TTC549 (cell line): ENCODE data around the gene CCDC136.

Experiments
- FAIRE-seq: peaks from 2 replicates; lab custom pipeline; 2012; peaks lifted over from hg19 to GRCh38; lab: Jason Lieb, UNC

CCDC136 gene

GRCh38 chr7:128807191-128807590 is 15.4 kb downstream of the CCDC136 start:
- FAIRE-seq, result no peak

GRCh38 chr7:128809363-128809762 is 17.6 kb downstream of the CCDC136 start:
- FAIRE-seq, result no peak

GRCh38 chr7:128810473-128810872 is 18.7 kb downstream of the CCDC136 start:
- no peak for FAIRE-seq

GRCh38 chr7:128810997-128811396 is 19.2 kb downstream of the CCDC136 start:
- no peak for FAIRE-seq

- no peak for FAIRE-seq
Observed at GRCh38 chr7:128811631-128812430, 20.1 kb downstream of the CCDC136 start.

GRCh38 chr7:128812514-128813168 is 20.9 kb downstream of the CCDC136 start:
- FAIRE-seq, result no peak

- FAIRE-seq, result no peak
Observed at GRCh38 chr7:128814499-128814898, 22.7 kb downstream of the CCDC136 start.

- FAIRE-seq, result no peak
Observed at GRCh38 chr7:128815289-128815942, 23.6 kb downstream of the CCDC136 start.

GRCh38 chr7:128818694-128819093 is 26.9 kb downstream of the CCDC136 start:
- no peak for FAIRE-seq

GRCh38 chr7:128821724-128822123 is 30.0 kb downstream of the CCDC136 start:
- no peak for FAIRE-seq

- no peak for FAIRE-seq
Observed at GRCh38 chr7:128826512-128826911, 34.7 kb downstream of the CCDC136 start.

- FAIRE-seq, result no peak
Observed at GRCh38 chr7:128826916-128827247, 35.1 kb downstream of the CCDC136 start.

GRCh38 chr7:128827248-128827958 is 35.6 kb downstream of the CCDC136 start:
- FAIRE-seq, result no peak

- FAIRE-seq, result no peak
Observed at GRCh38 chr7:128827971-128828711, 36.4 kb downstream of the CCDC136 start.

- no peak for FAIRE-seq
Observed at GRCh38 chr7:128829391-128830166, 37.8 kb downstream of the CCDC136 start.

GRCh38 chr7:128830231-128831177 is 38.7 kb downstream of the CCDC136 start, which contains the start of gene FLNC:
TSS of gene FLNC (plus strand) at chr7:128830406. CDS start at chr7:128830638, 232 bp downstream.
- FAIRE-seq, result no peak

- FAIRE-seq, result no peak
Observed at GRCh38 chr7:128831178-128831993, 39.6 kb downstream of the CCDC136 start.

- no peak for FAIRE-seq
Observed at GRCh38 chr7:128831994-128832879, 40.5 kb downstream of the CCDC136 start.
